Amniotic stem cell (primary cell): Measurements from ENCODE around the gene PSMB11.

ENCODE experiments used
- DNase-seq: peaks from one replicate; lab custom pipeline; 2025; lab: John Stamatoyannopoulos, UW

PSMB11 gene

GRCh38 chr14:23089498-23090253 is 47.7 kb downstream of the PSMB11 start:
- DNase-seq: no peak

GRCh38 chr14:23090254-23090636 is 48.2 kb downstream of the PSMB11 start:
- DNase-seq: no peak

GRCh38 chr14:23091294-23092225 is 49.5 kb downstream of the PSMB11 start:
- DNase-seq: no peak

GRCh38 chr14:23093104-23093503 is 51.1 kb downstream of the PSMB11 start:
- DNase-seq: no peak

- DNase-seq: no peak
These were observed 51.5 kb downstream of the PSMB11 start for GRCh38 chr14:23093526-23093925.
